GM13976 (cell line): ENCODE results near the gene SGCD.

Experiments
- DNase-seq: peaks from one replicate; pipeline ENCODE4 v3.0.0; 2012; ENCODE audit warnings: low spot score
- in situ Hi-C: fragments of 300-500 bp; cut with MboI; formaldehyde crosslinking; loops from one replicate; pipeline ENCODE4 v1.12.0; 2022; ENCODE audit warnings: low sequenced_read_pairs, mixed read lengths, inconsistent platforms; ENCODE audit not compliant: unreplicated experiment
- TF ChIP-seq, protein P1 (sequence below): IDR thresholded peaks from 2 replicates; pipeline ENCODE4 v1.5.1; 2012; ENCODE audit warnings: borderline replicate concordance, mild to moderate bottlenecking; ENCODE audit not compliant: insufficient read depth; ENCODE audit errors: extremely low read depth, missing control alignments, control extremely low read depth

SGCD gene

DNA sequence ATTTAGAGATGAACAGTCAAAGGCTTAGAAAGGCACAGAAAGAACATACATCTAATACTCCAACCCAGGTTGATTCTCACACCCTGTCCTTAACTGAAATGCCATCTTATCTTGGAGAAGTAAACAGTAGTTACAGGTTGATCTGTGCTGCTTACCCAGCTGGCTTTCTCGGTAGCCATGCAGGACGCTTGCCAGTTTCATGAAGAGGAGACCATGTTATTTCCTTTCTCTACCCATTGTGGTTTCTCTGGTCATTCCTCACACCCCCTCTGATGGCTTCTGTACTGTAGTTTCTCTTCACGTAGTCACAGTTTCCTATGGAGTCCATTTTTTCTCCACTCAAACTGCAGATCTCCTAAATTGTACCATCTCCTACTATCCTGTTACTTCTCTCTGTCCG, 206.0 kb downstream of the SGCD start:
- in situ Hi-C loops = no loop called here
- DNase-seq = no peak
- TF ChIP-seq, protein P1, sequence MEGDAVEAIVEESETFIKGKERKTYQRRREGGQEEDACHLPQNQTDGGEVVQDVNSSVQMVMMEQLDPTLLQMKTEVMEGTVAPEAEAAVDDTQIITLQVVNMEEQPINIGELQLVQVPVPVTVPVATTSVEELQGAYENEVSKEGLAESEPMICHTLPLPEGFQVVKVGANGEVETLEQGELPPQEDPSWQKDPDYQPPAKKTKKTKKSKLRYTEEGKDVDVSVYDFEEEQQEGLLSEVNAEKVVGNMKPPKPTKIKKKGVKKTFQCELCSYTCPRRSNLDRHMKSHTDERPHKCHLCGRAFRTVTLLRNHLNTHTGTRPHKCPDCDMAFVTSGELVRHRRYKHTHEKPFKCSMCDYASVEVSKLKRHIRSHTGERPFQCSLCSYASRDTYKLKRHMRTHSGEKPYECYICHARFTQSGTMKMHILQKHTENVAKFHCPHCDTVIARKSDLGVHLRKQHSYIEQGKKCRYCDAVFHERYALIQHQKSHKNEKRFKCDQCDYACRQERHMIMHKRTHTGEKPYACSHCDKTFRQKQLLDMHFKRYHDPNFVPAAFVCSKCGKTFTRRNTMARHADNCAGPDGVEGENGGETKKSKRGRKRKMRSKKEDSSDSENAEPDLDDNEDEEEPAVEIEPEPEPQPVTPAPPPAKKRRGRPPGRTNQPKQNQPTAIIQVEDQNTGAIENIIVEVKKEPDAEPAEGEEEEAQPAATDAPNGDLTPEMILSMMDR = no peak

DNA sequence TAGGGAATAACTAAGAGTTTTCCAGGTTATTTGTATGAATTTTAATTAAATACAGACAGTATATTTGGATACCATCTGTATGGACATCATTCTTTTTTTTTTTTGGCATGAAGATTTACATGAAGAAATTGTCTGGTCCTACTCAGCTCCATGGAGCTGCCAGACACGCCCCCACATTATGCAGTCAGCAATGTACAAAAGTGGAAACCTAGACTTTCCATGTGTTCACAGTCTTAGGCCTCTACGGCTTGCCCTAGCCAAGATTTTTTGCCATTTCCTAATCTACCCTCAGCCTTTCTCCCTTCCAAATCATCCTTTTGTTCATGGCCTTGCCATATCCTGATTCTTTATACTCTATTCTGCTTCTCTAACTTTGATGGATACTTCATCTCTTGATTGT, 207.1 kb downstream of the SGCD start:
- in situ Hi-C loops = no loop called here
- DNase-seq = no peak
- TF ChIP-seq, protein P1 = no peak

DNA sequence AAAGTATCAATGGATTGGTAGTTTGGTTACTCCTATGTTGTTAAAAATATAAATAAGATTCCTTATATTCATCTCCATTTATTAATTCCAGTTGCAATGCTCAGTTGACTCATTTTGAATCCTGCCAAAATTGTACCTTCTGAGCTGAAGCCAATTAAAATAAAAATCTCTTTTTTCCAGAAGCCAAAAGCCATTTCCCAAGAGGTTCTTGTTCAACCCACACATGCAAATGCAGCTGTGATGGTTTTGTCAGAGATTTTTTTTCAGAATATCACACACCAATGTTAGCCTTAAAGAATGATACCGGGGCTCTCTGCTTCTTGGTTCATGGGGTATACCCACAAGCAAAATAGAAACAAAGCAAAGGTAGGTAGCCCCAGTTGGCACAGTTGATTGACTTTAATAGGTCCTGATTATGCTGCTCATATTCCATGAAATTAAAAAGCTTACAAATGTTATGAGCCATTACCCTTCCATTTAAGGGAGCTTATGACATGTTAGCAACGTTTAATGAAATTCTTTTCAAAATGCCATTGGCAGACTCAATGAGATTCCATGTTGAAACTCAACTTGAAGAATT, 208.0 kb downstream of the SGCD start:
- TF ChIP-seq, protein P1 = no peak
- in situ Hi-C loops = no loop called here
- no peak for DNase-seq

DNA sequence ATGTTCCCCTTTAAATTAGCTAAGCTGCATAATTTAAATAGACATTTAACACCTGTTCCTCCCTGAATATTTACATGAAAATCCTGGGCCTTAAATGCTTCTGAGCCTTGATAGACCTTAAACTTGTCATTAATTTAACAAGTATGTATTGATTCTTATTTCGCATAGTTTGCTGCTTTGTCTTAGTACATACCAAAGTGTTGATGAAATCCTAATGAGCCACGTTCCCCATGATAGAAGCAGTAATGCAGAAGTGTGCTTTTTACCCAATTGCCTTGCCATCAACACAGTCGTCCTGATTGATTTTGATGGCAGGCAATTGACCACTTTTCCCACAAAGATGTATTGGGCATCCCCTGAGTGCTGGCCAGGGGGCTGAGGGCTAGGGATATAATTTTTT, 213.5 kb downstream of the SGCD start:
- in situ Hi-C loops = no loop called here
- no peak for DNase-seq
- TF ChIP-seq, protein P1 = no peak

DNA sequence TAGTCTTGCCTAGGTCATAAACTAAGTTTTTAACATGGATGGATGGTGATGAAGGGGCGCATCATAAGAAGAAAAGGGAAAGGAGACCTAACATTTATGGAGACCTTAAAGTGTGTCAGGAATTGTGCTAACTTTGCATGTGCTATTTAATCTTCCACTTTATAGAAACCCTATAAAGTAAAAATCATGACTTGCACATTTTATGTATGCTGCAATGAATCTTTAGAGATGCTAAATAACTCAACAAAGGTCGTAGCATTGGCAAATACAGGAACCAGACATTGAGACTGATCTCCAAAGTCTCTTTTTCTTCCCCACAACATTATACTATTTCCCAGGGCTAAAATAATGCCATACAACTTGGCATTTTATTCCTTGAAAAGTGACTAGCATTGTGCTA, 214.6 kb downstream of the SGCD start:
- TF ChIP-seq, protein P1 = no peak
- in situ Hi-C loops = no loop called here
- no peak for DNase-seq

DNA sequence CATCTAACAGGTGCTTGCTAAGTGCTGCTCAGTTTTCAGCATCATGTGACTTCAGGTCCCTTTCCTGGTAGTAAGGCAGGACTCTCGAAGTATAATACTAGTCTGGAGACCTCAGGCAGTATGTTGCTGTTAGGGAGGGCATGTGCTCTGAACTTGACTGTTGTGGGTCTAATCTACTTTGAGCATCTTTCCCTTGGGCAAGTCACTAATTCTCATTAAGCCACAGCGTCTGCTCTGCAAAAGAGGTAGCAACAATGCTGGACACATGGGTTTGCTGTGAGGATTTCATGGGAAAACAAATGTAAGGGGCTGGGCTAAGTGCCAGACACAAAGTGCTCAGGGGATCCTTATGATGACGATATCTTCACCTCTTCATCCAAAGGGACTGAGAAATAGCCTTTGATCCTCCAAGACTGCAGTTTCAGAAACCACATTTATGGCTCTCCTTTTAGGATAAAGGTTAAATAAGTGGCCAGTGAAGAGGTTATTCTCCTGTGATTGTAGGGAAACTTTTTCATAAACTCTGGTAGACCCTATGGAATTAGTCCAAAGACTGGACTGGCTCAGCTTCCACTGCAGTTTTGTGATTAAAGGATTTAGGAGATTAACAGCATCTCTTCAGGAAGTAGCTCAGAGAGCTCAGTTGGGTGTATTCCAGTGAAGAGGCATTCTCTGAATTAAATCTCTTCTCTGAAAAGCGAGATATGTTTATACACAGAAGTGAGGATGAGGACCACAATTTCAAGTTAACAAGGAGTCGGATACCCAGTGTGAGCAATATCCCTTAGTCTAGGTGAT, 216.6 kb downstream of the SGCD start:
- TF ChIP-seq, protein P1 = no peak
- in situ Hi-C loops = no loop called here
- DNase-seq = no peak

DNA sequence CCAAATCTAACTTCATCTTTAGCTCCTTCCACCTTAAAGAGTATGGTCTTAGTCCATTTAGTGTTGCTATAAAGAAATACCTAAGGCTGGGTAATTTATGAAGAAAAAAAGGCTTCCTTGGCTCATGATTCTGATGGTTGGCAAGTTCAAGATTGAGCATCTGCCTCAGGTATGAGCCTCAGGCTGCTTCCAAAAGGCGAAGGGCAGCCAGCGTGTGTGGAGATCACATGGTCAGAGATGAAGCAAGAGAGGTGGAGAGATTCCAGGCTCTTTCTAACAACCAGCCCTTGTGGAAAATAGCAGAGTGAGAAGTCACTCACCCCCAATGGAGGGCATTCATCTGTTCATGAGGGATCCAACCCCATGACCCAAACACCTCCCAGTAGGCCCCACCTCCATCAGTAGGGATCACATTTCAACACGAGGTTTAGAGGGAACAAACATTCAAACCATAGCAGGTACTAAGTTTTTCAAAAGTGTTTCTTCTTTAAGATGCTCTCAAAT, 225.9 kb downstream of the SGCD start:
- in situ Hi-C loops = no loop called here
- DNase-seq = no peak
- TF ChIP-seq, protein P1 = no peak
